ENCODE data around the gene LAMP1. TPM values are rescaled to one million over a fixed set of nuclear protein-coding genes. Genes with fewer than 3 reads are reported as not detected.
"Not testable (repeated sequence)": the region's sequence is repeated elsewhere in the genome, so short reads cannot be mapped to it uniquely, and the experiment has no call there.

The LAMP1 gene
- polyA plus RNA-seq, 1 donor = 170 TPM

- DNase-seq = no peak
These were observed 3.4 kb upstream of the LAMP1 start for GRCh38 chr13:113293686-113294085.

DNA sequence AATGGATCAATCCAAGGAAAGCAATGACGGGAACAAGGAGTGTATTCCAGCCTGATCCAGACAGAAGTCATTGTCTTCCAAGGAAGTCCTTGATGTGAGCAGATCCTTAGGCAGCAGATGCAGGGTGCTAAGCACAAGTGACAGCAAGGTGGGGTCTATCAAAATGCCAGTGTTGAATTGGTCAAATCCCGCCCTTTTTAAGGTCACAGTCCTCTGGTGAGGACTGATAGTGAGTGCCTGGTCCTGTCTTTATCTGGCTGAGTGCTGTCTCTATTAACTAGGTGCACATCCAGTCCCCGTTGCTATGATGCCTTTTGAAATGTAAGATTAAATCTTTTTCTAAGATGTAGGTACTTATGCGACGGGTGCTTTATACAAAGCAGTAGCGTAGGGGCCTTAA, 1.3 kb upstream of the LAMP1 start:
- DNase-seq = no peak

GRCh38 chr13:113297370-113298042, 467 bp downstream of the LAMP1 start:
- DNase-seq = no peak

GRCh38 chr13:113298043-113298945, 1.3 kb downstream of the LAMP1 start:
- DNase-seq = no peak

GRCh38 chr13:113299951-113300350, 2.9 kb downstream of the LAMP1 start:
- DNase-seq = no peak

DNA sequence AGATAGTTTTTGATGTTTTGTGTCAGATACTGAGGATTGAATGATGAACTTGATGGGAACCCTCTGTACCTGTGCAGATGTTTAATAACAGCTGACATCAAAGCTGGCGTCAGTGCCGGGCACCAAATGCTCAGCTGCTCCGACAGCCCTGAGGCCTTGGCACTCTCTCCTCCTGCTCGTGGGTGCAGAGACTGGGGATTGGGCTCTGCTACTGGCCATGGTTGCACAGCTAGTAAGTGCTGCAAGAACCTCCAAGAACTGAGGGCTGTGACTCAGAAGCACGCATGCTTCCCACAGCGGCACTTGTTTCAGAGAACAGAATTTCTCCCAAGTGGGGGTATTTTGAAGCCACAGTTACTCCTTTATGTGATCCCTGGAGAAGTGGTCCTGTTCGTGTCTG, 5.9 kb downstream of the LAMP1 start:
- no peak for DNase-seq

GRCh38 chr13:113304121-113304520, 7.1 kb downstream of the LAMP1 start:
- DNase-seq = no peak

DNA sequence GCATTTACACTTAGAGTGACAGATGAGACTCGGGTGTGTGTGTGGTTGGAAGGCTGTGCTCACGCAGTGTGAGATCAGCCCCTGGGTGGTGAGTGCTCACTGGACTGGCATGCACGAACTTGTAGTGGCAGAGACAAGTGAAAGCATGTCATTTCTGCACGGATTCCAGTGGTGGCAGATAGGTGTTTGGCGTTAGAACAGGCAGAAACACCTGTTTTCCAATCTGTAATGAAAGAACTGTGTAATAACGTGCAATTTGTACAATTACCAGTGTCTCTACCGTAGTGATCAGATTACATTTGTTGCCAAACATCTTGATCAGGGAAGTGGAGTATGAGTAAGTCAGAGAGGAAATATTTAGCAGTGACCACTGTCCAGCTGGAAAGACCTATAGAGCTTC, 8.2 kb downstream of the LAMP1 start:
- DNase-seq = no peak

GRCh38 chr13:113307491-113307890, 10.5 kb downstream of the LAMP1 start:
- DNase-seq = no peak

- no peak for DNase-seq
These were observed 12.4 kb downstream of the LAMP1 start for GRCh38 chr13:113309473-113309872.

- DNase-seq = not testable (repeated sequence)
These were observed 17.1 kb downstream of the LAMP1 start for GRCh38 chr13:113314112-113314511.

DNA sequence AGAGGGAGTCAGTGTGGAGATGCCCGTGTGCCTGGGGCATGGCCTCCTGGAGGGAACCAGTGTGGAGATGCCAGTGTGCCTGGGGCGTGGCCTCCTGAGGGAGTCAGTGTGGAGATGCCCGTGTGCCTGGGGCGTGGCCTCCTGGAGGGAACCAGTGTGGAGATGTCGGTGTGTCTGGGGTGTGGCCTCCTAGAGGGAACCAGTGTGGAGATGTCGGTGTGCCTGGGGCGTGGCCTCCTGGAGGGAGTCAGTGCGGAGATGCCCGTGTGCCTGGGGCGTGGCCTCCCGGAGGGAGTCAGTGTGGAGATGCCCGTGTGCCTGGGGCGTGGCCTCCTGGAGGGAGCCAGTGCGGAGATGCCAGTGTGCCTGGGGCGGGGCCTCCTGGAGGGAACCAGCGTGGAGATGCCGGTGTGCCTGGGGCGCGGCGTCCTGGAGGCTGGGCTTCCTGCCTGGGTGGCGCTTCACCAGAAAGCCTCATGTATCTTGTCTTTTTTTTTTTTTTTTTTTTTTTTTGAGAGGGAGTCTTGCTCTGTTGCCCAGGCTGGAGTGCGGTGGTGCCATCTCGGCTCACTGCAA, 17.9 kb downstream of the LAMP1 start:
- not testable (repeated sequence) for DNase-seq

- no peak for DNase-seq
These were observed 19.0 kb downstream of the LAMP1 start for GRCh38 chr13:113315992-113316391.

DNA sequence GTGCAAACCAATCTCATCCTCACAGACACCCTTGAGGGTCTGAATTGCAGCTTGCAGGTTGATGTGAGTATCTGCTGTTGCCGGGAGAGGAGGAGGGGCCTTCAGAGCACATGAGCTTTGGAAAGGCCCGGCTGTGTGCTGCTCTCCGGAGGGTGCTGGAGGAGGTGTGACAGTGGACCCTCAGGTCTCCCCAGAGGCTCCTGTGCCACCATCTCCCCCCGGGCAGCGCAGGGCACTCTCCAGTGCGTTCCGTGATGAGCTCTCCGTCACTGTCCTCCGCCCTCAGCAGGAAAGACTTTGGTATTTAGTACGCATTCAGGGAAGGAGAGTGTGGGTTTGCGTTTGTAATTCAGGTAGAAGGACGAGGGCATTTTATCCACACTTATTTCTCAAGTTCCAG, 20.0 kb downstream of the LAMP1 start:
- DNase-seq = no peak

GRCh38 chr13:113318956-113319355, 21.9 kb downstream of the LAMP1 start:
- no peak for DNase-seq

GRCh38 chr13:113319371-113319770, 22.3 kb downstream of the LAMP1 start:
- DNase-seq = no peak

GRCh38 chr13:113320226-113320875, 23.3 kb downstream of the LAMP1 start:
- DNase-seq = no peak

DNA sequence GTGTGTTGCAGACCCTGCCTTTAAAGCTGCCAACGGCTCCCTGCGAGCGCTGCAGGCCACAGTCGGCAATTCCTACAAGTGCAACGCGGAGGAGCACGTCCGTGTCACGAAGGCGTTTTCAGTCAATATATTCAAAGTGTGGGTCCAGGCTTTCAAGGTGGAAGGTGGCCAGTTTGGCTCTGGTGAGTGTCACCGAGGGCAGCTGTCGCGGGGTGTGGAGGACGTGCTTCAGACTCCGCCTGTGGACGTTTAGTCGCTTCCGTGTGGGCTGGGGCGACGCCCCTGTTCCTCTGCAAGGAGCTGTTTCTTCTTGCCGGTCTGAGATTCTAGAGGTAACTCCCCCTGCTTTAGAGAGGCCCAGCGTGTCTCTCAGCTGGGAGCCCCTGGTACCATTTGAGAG, 24.5 kb downstream of the LAMP1 start:
- no peak for DNase-seq

GRCh38 chr13:113322043-113322461, 25.0 kb downstream of the LAMP1 start:
- DNase-seq = peak; percentile 33

GRCh38 chr13:113322890-113323651, 26.0 kb downstream of the LAMP1 start:
- no peak for DNase-seq

- DNase-seq = no peak
These were observed 26.8 kb downstream of the LAMP1 start for GRCh38 chr13:113323869-113324268.

GRCh38 chr13:113324398-113324797, 27.4 kb downstream of the LAMP1 start:
- no peak for DNase-seq
